ENCODE results near the gene CADPS2.

The CADPS2 gene

GRCh38 chr7:122556873-122557542 is 329.3 kb downstream of the CADPS2 start:
- no peak for TF ChIP-seq CTCF (IDR thresholded peaks at IDR 0.05; ENCODE audit: low read depth, low read length, missing control alignments)
- DNase-seq (ENCODE audit: low read depth): no peak
- in situ Hi-C loops (cut with HindIII; ENCODE audit: low sequenced_read_pairs): no loop called here
- no peak overlapping the region for H3K4me3 ChIP-seq (ENCODE audit: low read depth, low read length)

- in situ Hi-C loops (cut with HindIII; ENCODE audit: low sequenced_read_pairs): no loop called here
- TF ChIP-seq CTCF (IDR thresholded peaks at IDR 0.05; ENCODE audit: low read depth, low read length, missing control alignments): no peak
- no peak overlapping the region for H3K4me3 ChIP-seq (ENCODE audit: low read depth, low read length)
- DNase-seq (ENCODE audit: low read depth): no peak
These were observed 330.0 kb downstream of the CADPS2 start for GRCh38 chr7:122556219-122556618.

GRCh38 chr7:122553761-122554160 is 332.5 kb downstream of the CADPS2 start:
- in situ Hi-C loops (cut with HindIII; ENCODE audit: low sequenced_read_pairs): no loop called here
- DNase-seq (ENCODE audit: low read depth): no peak

GRCh38 chr7:122552769-122553168 is 333.5 kb downstream of the CADPS2 start:
- H3K4me3 ChIP-seq (ENCODE audit: low read depth, low read length): no peak overlapping the region
- no peak for TF ChIP-seq CTCF (IDR thresholded peaks at IDR 0.05; ENCODE audit: low read depth, low read length, missing control alignments)
- DNase-seq (ENCODE audit: low read depth): no peak
- in situ Hi-C loops (cut with HindIII; ENCODE audit: low sequenced_read_pairs): no loop called here

More at GRCh38 chr7:122553761-122554160, 332.5 kb downstream of the CADPS2 start:
- H3K4me3 ChIP-seq (ENCODE audit: low read depth, low read length): no peak overlapping the region
- TF ChIP-seq CTCF (IDR thresholded peaks at IDR 0.05; ENCODE audit: low read depth, low read length, missing control alignments): no peak

- no peak overlapping the region for H3K4me3 ChIP-seq (ENCODE audit: low read depth, low read length)
- in situ Hi-C loops (cut with HindIII; ENCODE audit: low sequenced_read_pairs): no loop called here
- TF ChIP-seq CTCF (IDR thresholded peaks at IDR 0.05; ENCODE audit: low read depth, low read length, missing control alignments): no peak
- DNase-seq (ENCODE audit: low read depth): no peak
These were observed 335.7 kb downstream of the CADPS2 start for GRCh38 chr7:122550545-122550944.

- in situ Hi-C loops (cut with HindIII; ENCODE audit: low sequenced_read_pairs): no loop called here
- H3K4me3 ChIP-seq (ENCODE audit: low read depth, low read length): no peak overlapping the region
- TF ChIP-seq CTCF (IDR thresholded peaks at IDR 0.05; ENCODE audit: low read depth, low read length, missing control alignments): no peak
These were observed 336.7 kb downstream of the CADPS2 start for GRCh38 chr7:122549578-122549977.

More at GRCh38 chr7:122549578-122549977, 336.7 kb downstream of the CADPS2 start:
- no peak for DNase-seq (ENCODE audit: low read depth)
